Fibroblast of skin of back (primary cell): Measurements from ENCODE around the gene GPATCH4. TPM values are rescaled to one million over a fixed set of nuclear protein-coding genes. Genes with fewer than 3 reads are reported as not detected.
"Not testable (repeated sequence)": the region's sequence is repeated elsewhere in the genome, so short reads cannot be mapped to it uniquely, and the experiment has no call there.

Experiments used
- DNase-seq: peaks from one replicate; pipeline ENCODE4 v3.0.0-alpha.2; 2013
- polyA plus RNA-seq, 2 experiments: library from polyadenylated mRNA; unstranded; fragments of 120-200 nt; gene quantifications; one replicate each; pipeline ENCODE4 v1.2.1, GENCODE V29; 2013; ENCODE audit not compliant: insufficient read length in 2 of 2

The GPATCH4 gene
- polyA plus RNA-seq (2013, experiment 1 of 2; ENCODE audit: insufficient read length) = 29.1 TPM
- 15.8 TPM for polyA plus RNA-seq (2013, experiment 2 of 2; ENCODE audit: insufficient read length)

DNA sequence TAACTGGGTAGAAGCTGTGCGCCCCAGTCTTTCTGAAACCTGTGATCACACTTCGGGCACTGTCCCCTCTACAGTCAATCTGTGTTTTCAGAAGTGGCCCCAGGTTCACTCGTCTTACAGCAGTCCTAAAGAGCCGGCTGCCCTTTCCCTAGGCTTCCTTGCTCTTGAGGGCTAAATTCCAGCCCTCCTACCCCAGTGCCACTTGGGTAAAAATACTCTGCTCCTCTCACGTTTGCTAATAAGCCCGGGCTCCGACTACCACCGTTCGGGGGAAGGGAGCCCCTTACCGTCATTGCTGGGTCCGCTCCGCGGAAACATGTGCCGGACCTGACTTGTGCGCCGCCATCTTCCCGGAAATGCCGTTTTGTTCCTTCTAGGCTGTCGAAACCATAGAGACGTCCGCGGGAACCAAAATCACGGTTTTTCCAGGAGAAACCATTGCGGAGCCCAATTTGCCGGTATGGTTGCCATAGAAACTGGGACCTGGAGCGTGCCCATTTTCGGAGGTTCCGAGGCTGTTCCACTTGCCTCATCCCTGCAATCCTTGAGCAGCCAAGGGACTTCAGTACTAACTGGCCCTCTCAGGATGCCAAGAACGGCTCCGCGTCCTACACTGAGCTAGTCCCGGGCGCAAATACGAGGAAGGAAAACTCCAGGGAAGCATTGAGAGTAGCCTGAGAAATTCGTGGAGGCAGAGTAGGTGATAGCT is at the start of gene GPATCH4:
TSS of gene GPATCH4 (minus strand) at position 358 of the 709 bp plus-strand sequence.
- DNase-seq = peak; percentile 90

DNA sequence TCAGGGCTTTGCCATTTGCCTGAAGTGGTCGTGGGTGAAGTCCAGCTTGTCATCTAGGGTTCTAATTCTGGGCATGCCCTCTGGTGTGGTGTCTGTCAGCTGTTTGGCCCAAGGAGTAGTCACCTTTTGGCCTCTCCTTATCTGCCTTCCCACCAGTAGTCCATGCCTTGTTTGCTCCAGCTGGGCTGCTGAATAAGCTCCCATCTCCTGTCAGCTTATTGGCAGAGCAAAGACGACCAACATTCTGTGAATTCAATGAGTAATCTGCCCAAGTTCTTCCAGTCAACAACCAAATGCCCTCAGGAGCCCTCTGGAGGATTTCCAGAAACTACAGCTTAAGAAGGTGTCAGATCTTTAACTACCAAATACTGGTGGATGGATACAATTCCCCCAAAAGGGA is 47.7 kb upstream of the GPATCH4 start:
- DNase-seq = no peak

DNA sequence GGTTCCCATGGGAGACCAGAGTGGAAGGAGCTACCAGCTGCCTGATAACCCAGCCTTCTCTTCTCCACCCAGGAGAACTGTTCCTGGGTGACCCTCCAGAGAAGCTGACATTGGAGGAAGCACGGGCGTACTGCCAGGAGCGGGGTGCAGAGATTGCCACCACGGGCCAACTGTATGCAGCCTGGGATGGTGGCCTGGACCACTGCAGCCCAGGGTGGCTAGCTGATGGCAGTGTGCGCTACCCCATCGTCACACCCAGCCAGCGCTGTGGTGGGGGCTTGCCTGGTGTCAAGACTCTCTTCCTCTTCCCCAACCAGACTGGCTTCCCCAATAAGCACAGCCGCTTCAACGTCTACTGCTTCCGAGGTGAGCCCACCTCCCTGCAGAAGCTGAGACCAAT is 47.2 kb upstream of the GPATCH4 start:
- DNase-seq = no peak

DNA sequence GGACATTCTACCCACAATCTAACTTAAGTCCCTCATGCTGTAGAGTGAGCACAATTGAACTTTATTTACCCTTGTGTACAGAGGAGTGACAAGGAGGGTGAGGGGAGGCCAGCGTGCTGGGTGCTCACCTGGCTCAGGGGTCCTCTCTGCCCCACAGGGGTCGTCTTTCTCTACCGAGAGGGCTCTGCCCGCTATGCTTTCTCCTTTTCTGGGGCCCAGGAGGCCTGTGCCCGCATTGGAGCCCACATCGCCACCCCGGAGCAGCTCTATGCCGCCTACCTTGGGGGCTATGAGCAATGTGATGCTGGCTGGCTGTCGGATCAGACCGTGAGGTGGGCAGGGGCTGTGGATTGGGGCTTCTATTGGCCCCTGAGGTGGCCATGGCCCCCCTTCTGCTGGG is 46.1 kb upstream of the GPATCH4 start:
- DNase-seq = no peak

DNA sequence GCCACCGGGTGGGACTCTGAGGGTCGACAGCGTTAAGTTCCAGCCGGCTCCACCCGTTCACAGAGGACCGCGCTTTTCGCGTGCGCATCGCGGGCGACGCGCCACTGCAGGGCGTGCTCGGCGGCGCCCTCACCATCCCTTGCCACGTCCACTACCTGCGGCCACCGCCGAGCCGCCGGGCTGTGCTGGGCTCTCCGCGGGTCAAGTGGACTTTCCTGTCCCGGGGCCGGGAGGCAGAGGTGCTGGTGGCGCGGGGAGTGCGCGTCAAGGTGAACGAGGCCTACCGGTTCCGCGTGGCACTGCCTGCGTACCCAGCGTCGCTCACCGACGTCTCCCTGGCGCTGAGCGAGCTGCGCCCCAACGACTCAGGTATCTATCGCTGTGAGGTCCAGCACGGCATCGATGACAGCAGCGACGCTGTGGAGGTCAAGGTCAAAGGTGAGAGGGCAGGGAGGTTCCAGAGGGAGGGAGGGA is 45.5 kb upstream of the GPATCH4 start:
- DNase-seq = no peak

DNA sequence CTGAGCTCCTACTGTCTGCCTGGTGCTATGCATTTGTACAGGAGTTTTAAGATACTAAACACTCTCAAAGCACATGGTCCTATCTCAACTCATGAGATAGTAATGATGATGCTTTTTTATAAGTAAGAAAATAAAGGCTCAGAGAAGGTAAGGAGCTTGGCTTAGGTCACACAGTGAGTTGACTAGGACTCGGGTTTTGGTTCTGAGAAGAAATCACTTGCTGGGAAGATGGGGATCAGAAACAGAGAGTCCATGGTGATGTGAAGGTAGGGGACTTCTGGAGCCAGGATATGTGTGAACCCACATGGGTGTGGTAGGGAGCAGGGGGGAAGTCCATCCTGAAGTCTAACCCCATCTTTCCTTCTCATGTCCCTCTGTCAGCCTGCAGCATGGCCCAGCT is 44.4 kb upstream of the GPATCH4 start:
- no peak for DNase-seq

DNA sequence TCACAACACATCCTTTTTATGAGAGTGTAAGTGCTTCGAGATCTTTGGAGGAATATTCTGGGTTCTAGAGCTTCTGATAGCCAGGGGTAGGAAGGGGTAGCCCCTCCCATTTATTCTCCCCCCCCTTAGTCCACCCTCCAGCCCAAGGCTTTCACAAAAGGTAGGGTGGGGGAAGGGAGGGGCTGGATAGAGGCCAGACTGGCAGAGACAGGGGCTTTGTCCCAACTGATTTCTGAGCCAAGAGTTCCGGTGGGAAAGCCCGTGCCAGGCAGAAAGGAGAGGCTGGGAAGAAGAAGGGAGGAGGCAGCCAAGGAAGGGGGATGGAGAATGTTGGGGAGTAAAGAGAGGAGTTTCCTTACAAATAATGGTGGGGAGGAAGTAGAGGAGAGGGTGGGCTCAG is 43.8 kb upstream of the GPATCH4 start:
- DNase-seq = no peak

DNA sequence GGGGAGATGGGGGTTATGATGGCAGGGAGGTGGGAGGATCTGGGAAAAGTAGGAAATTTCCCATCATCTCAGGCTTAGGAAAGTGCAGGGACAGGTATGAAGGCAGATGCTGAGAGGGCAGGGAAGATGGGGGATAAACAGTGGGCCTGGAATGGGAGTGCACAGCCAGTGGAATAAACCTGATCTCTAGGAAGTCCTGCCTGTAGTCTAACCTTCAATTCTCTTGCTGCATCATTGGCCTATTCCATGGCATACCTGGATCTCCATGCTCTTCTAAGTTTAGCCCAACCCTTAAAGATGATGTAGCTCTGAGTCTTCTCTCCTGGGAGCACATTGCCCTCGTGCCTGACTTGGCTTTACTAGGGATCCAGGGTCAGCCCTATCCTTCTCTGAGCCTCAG is 43.4 kb upstream of the GPATCH4 start:
- DNase-seq = no peak

DNA sequence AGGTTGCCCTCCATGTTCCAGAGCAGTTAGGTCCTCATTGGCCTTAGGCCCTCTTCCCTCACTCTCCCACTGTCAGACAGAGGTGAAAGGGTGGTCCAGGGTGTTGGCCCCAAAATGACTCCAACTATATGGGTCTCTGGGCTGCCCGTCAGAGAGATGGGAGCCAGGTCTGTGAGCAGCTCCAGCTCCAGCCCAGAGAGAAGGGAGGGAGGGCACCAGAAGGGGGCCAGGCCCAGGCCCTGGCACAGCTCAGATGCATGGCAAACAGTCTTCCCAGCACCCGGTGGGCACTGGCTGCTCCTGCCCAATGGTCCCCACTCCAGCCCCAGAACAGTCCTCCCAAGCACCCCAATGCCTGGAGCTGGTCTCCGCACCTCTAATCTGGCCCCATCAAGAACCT is 42.9 kb upstream of the GPATCH4 start:
- no peak for DNase-seq

DNA sequence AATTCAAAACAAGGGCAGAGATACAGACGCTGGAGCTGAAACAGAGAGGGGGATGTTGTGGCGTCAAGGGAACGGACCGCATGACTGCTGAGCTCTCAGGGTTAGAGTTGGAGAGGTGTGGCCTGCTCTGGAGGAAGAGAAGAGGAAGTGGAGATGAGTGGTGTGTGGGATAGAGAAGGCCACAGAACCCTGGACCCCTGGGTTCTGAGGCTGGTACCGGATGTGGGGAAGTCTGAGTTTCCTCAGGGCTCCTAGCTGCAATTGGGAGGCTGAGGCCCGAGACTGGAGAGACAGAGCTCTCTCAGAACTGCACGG is 42.5 kb upstream of the GPATCH4 start:
- no peak for DNase-seq

DNA sequence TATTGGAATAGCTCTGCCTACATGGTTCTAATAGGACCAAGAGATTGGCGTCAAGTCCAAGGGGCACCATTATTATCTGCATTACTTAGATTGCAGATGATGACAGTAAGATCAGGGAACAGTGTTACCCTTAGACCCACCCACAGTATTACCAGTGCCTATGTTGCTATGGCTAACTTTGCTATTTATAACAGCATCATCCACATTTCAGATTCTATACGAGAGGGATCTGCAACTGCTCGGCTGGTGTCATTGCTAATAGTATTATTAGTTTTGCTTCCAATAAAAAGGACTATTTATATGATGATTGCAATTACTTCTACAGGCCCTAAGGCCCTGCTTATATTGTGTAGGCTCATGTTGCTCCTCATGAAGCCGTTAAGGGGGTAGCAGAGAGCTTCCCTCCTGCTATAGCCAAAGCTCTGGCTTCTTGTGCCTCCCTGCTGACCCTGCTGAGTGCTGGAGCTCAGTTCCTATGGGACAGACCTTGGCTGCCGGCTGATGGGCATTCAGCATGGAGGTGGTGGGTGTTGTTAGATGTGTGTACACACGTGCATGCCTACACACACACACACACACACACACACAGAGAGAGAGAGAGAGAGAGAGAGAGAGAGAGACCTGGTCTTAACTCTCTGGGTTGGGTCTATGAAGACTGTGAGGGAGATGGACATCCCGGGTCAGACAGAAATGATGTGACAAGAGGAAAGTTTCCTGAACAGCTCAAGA is 41.9 kb upstream of the GPATCH4 start:
- no peak for DNase-seq

DNA sequence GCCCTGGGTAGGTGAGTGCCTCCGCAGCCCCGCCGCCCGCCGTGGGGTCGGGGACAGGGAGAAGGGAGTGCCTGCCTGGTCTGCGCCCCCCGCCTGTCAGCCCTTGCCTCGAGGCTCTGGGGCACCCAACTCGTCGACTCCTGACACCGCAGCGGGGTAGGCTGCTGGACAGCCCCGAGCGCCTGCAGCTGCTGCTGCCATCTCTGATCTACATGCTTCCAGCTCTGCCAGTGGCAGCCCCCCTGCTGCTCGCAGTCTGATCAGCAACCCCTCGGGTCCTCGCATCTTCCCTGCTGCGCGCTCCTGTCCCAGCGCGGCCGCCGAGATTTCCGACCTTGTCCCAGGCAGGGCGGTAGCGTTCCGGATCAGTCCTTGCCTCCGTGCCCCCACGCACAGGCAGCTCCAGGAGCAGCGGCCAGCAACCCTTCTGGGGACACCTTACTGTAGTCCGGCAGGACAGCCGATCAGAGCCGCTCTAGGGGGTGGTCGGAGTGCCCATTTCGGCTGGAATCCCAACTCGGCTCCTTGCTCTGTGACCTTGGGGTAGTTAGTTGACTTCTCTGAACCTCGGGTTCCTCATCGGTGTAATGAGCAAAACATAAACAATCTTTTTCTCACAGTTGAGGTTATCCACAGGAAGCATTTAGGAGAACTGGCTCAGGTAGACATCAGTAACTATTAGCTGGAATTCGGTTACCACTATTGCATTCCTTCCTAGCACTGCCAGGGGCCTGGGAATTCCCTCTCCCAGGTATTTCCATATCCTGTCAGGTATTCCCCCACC is 41.2 kb upstream of the GPATCH4 start:
- DNase-seq = no peak

DNA sequence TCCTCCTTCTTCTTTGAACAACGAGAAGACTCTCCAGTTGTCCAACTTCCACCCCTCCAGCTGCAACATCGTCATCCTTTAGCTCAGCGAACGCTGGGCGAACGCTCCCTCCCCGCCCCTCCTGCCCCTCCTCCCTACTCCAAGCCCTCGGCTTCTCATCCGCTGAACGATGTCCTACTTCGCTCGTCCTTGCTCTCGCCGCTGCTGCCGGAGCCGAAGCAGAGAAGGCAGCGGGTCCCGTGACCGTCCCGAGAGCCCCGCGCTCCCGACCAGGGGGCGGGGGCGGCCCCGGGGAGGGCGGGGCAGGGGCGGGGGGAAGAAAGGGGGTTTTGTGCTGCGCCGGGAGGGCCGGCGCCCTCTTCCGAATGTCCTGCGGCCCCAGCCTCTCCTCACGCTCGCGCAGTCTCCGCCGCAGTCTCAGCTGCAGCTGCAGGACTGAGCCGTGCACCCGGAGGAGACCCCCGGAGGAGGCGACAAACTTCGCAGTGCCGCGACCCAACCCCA is 40.5 kb upstream of the GPATCH4 start, which contains the start of gene BCAN:
TSS of gene BCAN (plus strand) at position 357 of the 504 bp plus-strand sequence. CDS start 3,938 bp downstream, outside the sequence.
- no peak for DNase-seq

DNA sequence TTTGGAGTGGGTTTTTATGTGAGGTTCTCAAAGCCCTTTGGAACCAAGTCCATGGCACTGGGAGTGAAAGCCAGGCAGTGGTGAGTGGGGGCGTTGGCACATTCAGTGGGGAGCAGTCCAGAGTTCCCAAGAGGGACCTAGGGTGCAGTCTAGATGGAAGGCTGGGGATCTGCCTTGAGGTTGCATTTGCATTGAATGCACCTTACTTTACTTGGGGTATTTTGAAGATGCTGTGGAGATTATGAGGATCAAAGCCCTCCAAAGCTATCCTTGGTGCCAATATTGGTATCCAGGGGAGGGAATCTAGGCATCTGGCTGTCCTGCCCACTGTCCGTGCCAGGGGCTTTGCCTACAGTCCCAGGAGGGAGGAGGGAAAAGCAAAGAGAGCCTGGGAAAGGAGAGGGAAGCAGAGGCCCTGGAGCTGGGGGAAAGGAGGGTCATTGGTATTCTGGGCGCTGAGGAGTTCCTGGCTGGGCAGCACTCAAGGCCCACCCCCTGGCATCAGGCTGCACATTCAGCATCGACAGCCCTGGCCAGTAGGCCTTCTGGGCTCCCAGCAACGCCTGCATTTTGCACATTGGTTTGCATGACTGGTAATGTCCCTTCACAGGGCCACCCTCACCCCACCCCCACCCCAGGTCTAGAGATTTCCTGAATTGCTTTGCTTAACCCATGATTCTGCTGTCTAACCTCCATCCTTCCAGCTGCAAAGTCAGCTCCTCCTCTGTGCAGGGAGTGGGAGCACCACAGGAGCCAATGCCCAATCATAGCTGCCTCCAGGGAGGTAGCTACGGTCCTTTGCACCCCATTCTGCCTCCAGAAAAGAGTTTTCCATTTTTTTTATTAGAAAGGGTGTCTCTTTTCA is 39.8 kb upstream of the GPATCH4 start:
- no peak for DNase-seq

DNA sequence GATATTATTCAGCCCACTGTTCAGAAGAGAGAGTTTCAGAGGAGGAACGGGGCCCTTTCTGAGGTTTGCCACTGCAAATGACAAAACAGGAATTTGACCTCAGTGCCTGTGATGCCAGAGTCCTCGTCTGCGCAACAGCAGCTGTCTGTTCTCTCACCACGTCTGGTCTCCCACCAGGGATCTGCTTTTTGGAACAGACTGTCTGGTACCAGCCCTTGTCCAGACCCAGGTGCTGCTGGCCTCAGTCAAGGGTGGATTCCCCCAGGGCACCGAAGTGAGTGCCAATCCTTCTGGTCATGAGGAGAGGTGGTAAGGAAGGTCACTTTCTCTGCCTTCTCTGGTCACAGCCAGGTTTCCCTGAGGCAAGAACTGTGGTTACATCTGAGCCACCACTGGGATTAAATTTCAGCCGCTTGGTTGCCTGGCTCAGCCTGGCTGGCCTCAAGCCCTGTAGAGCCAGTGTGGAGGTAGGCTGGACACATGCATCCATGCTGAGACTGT is 38.4 kb upstream of the GPATCH4 start:
- no peak for DNase-seq

DNA sequence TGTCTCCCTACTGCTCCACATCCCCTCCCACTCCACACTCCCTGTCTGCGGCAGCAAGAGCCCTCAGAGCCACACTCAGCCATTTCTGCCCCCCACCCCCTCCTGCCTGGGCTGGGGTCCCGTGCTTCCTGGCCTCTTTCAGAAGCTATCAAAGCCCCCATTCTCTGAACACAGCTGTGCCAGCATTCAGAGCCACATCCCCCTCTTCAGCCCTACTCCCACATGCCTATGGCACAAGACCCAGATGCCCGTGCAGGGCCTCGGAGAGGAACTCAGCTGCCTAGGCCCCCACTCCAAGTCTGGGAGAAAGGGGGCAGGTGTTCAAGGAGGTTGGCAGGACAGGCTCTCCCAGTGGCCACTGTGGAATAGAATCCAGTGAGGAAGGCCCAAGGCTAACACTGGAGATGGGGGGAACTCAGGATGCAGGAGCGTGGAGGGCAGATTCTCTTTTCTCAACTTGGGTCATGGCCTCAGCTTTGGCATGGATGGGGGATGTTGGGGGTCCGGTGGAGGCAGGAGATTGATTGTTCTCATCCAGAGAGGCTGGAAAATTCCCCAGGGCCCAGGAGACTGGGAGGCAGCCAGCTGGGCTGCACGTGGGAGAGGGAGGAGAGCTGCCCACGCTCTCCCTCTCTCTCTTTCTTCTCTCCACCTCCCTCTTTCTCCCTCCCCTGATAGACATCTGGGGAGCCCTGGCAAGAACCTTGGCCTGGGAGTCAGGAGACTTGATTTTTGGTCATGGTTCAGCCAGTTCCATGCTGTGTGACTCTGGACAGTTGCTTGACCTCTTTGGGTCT is 37.1 kb upstream of the GPATCH4 start:
- no peak for DNase-seq

DNA sequence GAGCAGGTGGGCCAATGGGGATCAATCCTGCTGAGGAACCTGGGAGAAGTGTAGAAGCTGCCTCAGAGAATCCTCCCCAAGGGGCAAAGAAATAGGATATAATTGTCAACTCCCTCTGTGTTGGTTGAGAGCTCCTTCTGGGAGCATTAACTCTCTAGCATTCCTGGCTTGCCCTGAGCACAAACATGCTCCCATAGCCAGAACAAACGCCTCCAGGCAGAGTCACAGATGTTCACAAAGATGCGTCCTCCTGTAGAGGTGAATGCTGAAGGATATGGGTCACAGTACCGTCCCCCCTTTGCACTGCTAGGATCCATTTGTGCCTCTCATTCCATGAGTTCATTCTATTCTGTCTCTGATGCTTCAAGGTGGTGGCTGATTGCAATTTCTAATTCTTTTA is 31.1 kb upstream of the GPATCH4 start:
- DNase-seq = no peak

DNA sequence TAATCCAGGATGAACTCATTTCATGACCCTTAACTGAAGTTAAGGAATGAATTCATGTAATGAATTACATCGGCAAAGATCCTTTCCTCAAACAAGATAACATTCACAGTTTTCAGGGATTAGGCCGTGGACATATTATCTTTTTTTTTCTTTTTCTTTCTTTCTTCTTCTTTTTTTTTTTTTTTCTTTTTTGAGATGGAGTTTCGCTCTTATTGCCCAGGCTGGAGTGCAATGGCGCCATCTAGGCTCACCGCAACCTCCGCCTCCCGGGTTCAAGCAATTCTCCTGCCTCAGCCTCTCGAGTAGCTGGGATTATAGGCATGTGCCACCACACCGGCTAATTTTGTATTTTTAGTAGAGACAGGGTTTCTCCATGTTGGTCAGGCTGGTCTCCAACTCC is 29.9 kb upstream of the GPATCH4 start:
- DNase-seq = not testable (repeated sequence)

DNA sequence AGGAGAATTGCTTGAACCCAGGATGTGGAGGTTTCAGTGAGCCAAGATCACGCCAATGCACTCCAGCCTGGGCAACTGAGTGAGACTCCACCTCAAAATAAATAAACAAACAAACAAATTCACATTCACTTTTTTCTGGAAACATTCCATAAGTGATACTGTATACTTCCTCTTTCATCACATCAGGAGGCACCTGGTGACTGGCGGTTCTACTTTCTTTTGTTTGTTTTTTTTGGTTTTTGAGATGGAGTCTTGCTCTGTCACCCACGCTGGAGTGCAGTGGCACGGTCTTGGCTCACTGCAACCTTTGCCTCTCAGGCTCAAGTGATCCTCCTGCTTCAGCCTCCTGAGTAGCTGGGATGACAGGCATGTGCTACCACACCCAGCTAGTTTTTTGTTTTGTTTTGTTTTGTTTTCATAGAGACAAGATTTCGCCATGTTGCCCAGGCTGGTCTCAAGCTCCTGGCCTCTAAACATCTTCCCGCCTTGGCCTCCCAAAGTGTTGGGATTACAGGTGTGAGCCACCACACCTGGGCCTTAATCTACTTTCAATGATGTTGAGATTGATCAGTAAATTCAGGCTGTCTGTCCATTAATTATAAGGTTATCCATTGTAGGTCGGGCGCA is 28.7 kb upstream of the GPATCH4 start:
- DNase-seq = no peak

DNA sequence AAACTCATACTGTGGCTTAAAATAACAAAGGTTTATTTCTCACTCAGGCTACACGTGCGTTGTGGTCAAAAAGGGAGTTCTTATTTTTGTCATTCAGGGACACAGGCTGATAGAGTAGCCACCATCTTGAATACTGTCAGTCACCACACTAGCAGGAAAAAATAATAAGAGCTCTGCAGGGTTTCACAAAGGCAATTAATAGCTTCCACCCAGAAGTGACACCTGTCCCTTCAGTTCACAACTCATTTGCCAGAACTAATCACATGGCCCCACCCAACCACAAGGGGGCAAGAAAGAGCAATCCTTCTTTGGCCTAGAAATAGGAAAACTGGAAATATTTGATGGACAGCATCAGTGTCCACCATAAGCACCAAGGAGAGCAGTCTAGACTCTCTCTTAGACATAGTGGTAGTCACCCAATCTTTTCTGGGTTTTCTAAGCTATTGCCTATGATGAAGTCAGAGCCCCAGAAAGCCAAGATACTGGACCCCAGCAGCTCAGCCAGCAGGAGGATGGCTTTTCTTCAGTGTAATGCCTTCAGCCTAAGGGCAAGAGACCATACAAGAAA is 26.1 kb upstream of the GPATCH4 start:
- DNase-seq = peak; percentile 63
